ENCODE measurements around the gene LYPLAL1.

Gene LYPLAL1

GRCh38 chr1:219149009-219149577, 24.6 kb upstream of the LYPLAL1 start:
- no peak for TF ChIP-seq CTCF (IDR thresholded peaks at IDR 0.05; ENCODE audit: borderline replicate concordance, control extremely low read depth, extremely low read depth, insufficient read depth, missing control alignments)
- DNase-seq (ENCODE audit: low spot score): no peak
- in situ Hi-C loops (cut with MboI; ENCODE audit: low sequenced_read_pairs, unreplicated experiment): no loop called here

- no peak for TF ChIP-seq CTCF (IDR thresholded peaks at IDR 0.05; ENCODE audit: borderline replicate concordance, control extremely low read depth, extremely low read depth, insufficient read depth, missing control alignments)
- in situ Hi-C loops (cut with MboI; ENCODE audit: low sequenced_read_pairs, unreplicated experiment): no loop called here
- DNase-seq (ENCODE audit: low spot score): no peak
These were observed 23.7 kb upstream of the LYPLAL1 start for GRCh38 chr1:219149953-219150352.

GRCh38 chr1:219150913-219151312, 22.8 kb upstream of the LYPLAL1 start:
- no peak for DNase-seq (ENCODE audit: low spot score)
- no peak for TF ChIP-seq CTCF (IDR thresholded peaks at IDR 0.05; ENCODE audit: borderline replicate concordance, control extremely low read depth, extremely low read depth, insufficient read depth, missing control alignments)
- in situ Hi-C loops (cut with MboI; ENCODE audit: low sequenced_read_pairs, unreplicated experiment): no loop called here

GRCh38 chr1:219151467-219151866, 22.2 kb upstream of the LYPLAL1 start:
- no peak for TF ChIP-seq CTCF (IDR thresholded peaks at IDR 0.05; ENCODE audit: borderline replicate concordance, control extremely low read depth, extremely low read depth, insufficient read depth, missing control alignments)
- in situ Hi-C loops (cut with MboI; ENCODE audit: low sequenced_read_pairs, unreplicated experiment): no loop called here
- no peak for DNase-seq (ENCODE audit: low spot score)

- DNase-seq (ENCODE audit: low spot score): no peak
- TF ChIP-seq CTCF (IDR thresholded peaks at IDR 0.05; ENCODE audit: borderline replicate concordance, control extremely low read depth, extremely low read depth, insufficient read depth, missing control alignments): no peak
- in situ Hi-C loops (cut with MboI; ENCODE audit: low sequenced_read_pairs, unreplicated experiment): no loop called here
These were observed 20.9 kb upstream of the LYPLAL1 start for GRCh38 chr1:219152751-219153150.

- DNase-seq (ENCODE audit: low spot score): no peak
- in situ Hi-C loops (cut with MboI; ENCODE audit: low sequenced_read_pairs, unreplicated experiment): no loop called here
- TF ChIP-seq CTCF (IDR thresholded peaks at IDR 0.05; ENCODE audit: borderline replicate concordance, control extremely low read depth, extremely low read depth, insufficient read depth, missing control alignments): no peak
These were observed 20.0 kb upstream of the LYPLAL1 start for GRCh38 chr1:219153723-219154122.
